Ovary (tissue), 3 donors: ENCODE data around the gene ZFYVE26.

ENCODE experiments used
- CTCF ChIP-seq, 3 donors: fragments of 450-650 bp in 2 of 3; fragments of 200-600 bp in 1 of 3; IDR thresholded peaks; one replicate each; pipeline versions ENCODE4 v1.5.1 to v1.8.0; 2016 to 2022; ENCODE audit warnings: antibody characterized with exemption in 3 of 3, mild to moderate bottlenecking in 1 of 3
- EP300 ChIP-seq: sonication (generic); formaldehyde crosslinking; IDR thresholded peaks from one replicate; pipeline ENCODE4 v1.6.1; 2017; ENCODE audit warnings: antibody characterized with exemption
- POLR2A ChIP-seq: fragments of 450-650 bp; IDR thresholded peaks from one replicate; pipeline ENCODE4 v1.6.1; 2017; ENCODE audit warnings: antibody characterized with exemption, mild to moderate bottlenecking, moderate library complexity
- donor health status: DM: no; HTN: no; CAD: no.

GRCh38 chr14:67744046-67744445 is 72.3 kb downstream of the ZFYVE26 start:
- no peak for TF ChIP-seq CTCF (IDR thresholded peaks at IDR 0.05)
- TF ChIP-seq POLR2A, result no peak
- no peak for TF ChIP-seq EP300
